HG02943 (cell line): Measurements from ENCODE around the gene SLC1A7.

Experiments
- ATAC-seq: cut with Tn5 transposase; IDR thresholded peaks from one replicate; pipeline ENCODE4 v1.9.1; 2021; ENCODE audit warnings: mild to moderate bottlenecking, low read depth, moderate library complexity; ENCODE audit not compliant: unreplicated experiment

The SLC1A7 gene

DNA sequence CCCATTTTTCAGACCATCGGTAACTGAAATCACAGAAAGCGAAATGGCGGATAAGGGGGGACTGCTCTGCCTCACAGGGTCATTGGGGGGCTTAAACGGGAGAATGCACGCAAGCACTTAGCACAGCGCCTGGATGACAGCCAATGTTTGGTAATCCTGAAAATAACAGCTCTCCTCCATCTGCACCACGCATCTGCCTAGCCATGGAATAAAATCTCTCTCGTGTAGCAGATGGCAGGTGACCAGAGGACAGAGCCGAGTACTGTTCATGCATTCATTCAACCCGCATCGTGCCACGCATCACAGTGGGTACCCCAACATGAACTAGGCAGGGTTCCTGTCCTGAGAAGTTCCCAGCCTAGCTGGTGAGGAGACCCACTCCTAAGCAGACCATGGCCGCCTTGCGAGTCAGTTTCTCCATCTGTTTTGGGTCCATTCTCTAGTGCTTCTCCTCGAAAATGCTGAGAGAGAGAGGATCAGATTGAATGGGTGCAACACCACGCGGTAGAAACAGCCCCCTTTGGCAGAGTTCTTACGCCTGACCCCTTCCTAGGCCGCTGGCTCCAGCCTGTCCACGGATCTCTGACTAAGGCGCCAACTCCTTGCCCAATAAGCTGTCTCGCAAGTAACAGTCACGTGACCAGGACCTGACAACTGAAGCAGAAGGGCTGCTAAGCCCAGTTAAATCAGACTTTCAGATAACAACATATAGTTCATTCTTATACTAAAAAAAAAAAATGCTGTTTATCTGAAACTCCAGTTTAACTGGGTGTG, 7.3 kb downstream of the SLC1A7 start:
- no peak for ATAC-seq

DNA sequence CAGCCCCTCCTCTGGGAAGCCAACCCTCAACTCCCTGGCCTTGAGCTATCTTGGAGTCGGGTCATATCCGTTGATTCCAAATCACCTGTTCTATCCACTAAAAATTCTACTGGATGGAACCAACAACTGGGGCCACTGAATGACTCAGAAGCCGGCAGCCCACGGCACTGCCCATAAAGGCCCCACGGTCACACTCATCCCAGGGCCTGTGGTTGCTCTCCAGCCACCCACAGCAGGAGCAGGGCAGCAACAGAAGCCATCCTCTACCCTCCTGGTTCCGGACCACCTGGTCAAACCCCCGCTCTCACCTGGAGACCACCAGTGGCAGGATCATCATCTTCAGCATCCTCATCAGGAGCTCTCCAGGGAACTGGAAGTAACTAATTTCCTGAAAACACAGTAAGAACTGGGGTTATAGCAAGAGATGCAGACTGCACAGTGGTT, 8.4 kb downstream of the SLC1A7 start:
- no peak for ATAC-seq

DNA sequence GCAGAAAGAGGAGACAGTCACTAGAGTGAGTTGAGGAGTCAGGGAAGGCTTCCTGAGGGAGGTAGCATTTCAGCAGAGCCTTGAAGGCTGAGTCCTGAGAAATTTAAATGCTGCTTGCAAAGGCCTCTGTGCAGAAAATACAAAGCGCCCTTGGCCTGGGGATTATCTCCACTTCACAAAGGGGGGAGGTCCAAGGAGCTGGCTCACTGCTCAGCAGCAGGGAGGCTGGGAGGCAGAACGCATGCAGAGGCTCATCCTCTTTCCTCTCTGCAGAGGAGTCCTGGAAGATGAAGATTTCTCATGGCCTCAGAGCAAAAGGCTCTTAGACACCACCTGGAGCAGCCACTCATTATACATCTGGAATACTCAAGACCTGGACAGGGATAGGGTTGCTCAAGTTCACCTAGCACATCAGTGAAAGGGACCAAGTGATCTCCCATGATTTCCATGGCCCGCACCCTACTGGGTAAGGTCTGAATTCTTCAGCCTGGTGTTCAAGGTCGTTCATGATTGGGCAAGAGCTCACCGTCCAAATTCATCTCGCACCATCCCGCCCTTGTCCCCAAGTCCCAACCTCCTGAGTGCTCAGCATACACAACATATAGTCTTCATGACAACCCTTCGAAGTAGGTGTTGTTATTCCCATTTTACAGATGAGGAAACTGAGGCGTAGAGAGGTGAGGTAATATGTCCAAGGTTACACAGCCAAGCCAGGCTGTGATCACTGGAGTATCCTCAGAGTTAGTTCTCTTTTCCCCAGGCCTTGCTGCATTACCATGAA, 9.0 kb downstream of the SLC1A7 start:
- ATAC-seq: no peak

DNA sequence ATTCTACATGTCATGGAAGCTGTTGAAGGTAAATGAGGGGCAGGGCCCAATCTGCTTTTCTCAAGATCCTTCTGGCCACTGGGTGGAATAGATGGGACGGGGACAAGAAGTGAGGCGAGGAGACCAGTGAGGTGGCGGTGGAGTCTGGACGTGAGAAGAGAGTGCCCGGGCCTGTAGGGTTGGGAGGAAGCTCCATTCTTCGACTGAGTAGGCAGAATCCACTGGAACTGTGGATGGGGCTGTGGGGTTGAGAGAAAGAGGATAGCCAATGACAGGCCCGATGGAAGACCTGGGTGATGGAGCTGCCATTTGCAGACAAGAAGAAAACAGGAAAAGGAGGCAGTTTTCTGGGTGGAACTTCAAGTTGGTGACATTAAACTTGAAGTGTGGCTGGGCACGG, 10.3 kb downstream of the SLC1A7 start:
- ATAC-seq: no peak

DNA sequence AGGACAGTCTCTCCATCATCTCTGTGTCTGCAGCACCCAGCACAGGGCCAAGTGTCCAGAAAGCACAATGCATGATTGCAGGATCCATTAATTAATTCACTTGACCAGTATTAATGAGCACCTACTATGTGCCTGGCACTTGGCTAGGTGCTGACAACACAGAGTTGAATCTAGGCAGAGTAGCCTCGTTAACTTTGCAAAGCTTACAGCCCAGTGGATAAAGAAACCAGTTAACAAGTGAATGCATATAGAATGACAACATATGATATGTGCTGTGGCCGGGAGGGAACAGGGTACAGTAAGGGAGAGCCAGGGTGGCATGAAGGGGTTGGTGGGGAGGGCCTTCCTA, 10.9 kb downstream of the SLC1A7 start:
- no peak for ATAC-seq

DNA sequence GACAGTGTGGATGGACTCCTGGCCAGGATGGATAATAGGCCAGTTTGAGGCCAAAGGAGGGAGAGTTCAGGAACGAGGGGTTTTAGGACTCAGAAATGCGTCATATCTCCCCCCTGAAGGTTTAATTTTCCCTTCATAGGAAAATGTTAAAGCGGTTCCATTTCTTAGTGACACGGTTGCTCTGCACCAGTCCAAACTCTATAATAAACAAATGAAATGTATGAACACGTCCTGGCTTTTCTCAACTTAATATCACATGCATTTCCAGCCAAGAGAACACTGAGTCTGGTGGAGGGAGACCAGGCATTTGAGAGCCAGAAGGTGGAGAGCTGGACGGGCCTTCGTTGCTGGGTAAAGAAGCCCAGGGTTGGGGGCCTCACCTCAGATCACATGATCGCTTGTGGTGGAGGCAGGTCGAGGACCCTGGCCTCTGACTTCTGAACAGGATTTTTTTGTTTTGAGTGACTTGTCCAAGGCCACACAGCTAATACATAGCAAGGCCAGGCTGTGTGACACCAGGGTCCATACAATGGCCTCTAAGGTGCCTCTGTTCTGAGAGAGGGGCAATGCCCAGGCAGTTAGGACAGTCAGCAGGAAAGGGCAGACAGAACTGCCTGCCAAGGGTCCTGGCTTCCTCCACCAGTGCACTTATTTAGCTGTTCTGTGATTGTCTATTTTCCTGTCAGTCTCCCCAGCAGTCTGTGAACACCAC, 11.4 kb downstream of the SLC1A7 start:
- no peak for ATAC-seq

DNA sequence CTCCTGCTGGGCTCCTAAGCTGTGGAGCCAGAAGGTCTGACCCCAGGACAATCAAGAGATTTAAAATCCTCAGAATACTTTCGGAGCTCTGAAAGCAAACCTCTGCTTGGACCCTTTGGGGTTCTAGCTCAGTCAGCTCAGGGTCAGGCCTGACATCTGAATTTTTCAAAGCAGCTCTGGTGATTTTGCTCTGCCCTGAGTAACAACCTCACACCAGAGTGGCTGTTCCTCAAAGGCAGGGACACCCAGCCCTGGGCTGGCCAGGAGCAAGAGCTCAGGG, 11.9 kb downstream of the SLC1A7 start:
- ATAC-seq: no peak

DNA sequence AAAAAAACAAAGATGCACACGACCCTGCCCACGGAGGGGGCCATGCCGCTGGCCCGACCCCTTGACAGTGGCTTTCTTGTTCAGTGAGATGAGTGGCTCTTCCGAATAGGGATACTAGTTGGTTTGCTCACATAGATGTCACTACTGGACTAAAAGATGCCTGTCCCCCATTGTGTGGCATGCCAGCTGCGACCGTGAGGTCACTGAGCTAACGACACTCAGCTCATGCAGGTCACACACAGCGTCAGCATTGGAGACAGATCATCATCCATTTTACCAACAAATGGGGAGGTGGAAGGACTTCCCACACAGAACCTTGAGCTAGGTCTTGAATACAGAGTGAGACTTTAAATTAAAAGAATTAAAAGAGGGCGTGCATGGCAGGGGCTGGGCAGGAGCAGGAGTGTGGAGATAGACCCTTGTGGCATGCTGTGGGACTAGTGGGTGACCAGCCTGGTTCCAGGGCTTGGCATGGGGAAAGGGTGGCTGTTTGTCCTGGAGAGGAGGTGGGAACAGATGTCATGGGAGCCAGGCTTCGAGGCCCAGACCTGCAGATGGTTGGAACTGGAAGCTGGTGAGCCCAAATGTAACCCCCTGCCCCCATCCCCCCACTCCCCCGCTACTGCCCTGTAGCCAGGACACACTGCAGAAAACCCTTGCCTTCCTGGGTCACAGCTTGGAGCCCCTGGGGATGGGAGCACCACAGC, 12.4 kb downstream of the SLC1A7 start:
- no peak for ATAC-seq

DNA sequence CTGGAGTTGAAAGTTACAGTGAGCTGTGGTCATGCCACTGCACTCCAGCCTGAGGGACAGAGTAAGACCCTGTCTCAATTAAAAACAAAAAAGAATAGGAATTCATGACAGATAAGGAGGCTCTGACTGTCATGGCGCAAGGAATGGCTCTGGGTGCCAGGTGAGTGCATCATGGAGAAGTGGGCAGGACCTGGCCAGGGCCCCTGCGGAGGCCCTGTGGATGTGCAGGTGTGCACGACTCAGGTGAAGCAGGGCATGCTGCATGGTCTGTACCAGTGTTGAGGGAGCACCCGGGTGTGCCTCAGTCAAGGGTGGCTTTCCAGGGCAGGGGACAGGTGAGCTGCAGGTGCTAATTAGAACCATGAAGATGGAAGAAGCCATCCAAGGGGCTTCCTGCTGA, 14.0 kb downstream of the SLC1A7 start:
- no peak for ATAC-seq

DNA sequence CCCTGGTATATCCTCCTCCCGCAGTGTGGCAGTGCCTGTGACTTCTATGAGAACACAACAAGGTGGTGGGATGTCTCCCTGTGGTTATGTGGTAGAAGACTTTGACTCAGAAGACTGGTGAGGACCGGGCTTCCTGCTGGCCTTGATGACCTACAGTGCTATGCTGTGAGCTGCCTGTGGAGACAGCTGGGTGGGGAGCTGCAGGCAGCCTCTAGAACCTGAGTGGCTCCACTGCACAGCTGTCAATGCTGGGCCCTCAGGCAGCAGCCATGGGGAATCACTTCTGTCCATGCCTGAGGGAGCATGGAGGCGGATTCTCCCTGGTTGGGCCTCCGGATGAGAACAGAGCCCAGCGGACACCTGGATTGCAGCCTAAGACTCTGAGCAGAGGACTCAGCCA, 14.9 kb downstream of the SLC1A7 start:
- ATAC-seq: no peak

DNA sequence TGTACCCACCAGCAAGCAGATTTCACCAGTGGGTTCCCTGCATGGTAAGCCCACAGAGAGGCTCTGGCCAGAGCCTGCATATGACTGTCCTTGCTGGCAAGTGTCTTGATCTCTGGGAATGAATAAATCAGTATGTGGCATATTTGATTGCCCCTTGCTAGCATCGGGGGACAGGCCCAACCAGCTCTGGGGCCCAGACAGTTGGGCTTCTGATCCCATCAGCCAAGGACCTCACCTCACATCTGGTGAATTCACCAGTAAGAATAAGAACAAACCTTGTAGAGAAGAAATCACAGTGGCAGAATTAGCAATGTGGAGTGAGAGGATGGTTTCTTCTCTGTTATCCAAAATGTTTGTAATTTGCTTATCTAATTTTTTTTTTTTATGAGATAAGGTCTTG, 15.9 kb downstream of the SLC1A7 start:
- no peak for ATAC-seq

DNA sequence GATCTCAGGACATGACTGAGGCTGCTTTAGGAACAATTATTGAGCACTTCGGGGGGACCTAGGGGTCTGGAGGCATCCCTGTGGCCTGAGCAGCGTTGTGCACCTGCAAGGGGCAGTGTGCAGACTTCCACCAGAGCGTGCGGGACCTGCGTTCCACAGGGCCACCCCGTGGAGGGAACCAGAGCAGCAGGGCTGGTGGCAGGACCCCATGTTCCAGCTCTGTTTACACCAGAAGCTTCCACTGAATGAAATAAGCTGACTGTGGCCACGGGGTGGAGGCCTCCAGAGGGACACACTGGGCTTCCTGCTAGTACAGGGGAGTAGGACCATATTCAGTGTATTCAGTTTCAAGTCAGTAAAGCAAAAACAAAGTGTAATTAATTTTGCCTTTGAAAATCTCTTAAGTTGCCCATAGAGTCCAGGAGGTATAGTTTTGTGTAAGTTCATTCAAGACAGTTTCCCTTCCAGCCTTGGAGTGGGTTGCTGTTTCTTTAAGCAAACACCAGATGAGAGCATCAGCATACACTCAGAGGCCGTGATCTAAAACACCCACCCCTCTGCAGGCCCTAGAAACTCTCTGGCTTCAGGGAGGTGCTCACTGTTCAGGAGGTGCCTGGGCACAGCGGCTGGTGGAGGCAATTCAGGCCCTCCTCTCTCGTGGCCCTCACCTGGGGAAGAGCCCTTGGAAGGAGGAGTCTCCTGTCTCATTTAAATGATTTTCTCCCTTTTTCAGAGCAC, 16.6 kb downstream of the SLC1A7 start:
- ATAC-seq: no peak

DNA sequence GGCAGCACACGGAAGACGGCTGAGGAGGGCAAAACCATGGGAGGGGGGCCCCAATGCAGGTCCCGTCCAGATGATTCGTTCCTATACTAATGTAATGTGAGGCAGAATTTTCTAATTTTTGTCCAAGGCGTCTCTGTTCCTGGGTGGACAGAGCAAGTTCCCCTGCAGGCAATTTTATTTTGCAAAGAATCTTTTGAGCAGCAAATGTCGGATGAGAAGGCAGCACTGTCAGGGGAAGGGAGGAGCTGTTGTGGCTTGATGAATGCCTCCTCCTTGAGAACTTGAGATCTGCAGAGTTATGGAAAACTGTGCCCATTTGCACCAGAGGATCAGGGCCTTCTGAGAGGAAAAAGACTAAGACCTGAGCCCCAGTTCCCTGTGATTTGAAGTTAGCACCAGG, 17.3 kb downstream of the SLC1A7 start:
- ATAC-seq: no peak

DNA sequence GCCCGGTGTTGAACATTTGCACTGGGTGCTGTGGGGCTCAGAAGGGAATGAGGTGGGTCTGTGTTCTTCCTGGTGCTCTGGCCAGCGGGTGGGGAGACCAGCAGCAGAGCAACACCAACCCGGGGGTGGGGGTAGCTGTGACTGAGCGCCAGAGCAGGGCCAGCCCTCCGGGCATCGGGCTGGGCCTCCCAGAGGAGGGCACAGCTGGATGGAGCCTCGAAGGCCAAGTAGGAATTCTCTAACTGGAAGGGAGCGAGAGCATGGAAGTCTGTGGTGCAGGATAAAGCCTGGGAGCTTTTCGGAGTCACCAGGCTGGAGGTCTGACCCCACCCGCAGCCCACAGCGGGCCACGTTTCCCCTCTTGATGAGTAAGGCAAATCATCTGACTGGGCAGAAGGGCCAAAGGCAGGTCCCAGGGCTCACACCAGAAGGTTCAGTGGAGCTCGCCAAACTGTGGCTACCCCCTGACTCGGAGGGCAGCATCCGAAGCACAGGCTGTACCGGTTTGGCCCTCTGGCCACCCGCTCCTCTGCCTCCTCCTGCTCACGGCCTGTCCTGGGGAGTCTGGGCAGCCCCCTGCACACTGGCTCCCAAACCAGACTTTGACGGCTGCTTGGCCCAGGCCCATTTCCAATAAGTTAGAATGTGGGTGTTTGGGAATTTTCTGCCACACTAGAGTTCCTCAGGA, 18.8 kb downstream of the SLC1A7 start:
- ATAC-seq: no peak

DNA sequence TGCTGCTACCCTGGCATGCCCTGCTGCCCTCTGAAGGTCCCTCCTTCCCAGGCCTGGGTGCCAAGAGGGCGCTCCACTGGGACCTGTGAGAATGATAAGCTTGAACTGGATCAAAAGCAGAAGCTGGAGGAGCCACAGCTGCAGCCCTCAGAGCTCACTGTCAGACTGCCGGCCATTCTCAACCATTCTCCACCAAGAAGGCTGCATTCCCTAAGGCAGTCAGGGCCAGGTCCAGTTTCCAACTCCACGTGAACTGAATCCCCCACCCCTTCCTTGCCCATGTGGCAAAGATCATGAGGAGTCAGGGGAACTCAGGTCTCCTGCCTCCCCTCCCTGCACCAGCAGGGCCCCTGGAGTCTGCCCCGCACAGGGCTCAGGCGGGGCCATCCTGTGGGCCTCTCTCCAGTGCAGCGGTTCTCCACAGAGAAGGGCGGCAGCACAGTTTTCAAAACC, 19.5 kb downstream of the SLC1A7 start:
- no peak for ATAC-seq

DNA sequence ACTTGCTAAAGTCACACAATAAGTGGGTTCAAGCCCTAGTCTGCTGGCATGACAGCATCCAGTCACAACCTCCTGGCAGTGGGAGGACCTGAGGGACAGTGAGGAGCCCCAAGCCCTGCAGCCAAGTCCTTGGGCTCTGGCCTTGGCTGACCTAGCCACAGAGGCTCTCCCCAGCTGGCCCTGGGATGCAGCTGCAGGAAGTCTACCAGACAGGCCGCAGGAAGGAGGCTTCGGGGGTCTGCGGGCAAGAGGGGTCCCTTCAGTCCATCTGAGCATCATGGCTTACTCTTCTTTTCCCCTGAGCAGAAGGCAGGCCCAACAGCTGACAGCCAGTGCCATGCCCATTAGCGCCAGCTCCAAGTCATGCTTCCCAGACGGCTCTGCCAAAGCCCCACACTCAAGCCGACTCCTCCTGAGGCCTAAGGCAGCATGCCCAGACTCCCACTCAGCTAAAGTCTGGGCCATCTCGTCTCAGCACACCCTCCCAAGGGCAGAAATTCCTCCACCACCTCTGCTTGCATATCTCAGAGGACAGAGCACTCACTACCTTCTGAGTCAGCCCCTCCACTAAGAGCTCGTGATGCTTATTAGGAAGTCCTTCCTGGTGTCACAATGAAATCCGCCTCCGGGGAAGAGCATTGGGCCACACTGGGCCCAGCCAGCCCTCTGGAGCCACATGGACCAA, 20.1 kb downstream of the SLC1A7 start:
- ATAC-seq: no peak

DNA sequence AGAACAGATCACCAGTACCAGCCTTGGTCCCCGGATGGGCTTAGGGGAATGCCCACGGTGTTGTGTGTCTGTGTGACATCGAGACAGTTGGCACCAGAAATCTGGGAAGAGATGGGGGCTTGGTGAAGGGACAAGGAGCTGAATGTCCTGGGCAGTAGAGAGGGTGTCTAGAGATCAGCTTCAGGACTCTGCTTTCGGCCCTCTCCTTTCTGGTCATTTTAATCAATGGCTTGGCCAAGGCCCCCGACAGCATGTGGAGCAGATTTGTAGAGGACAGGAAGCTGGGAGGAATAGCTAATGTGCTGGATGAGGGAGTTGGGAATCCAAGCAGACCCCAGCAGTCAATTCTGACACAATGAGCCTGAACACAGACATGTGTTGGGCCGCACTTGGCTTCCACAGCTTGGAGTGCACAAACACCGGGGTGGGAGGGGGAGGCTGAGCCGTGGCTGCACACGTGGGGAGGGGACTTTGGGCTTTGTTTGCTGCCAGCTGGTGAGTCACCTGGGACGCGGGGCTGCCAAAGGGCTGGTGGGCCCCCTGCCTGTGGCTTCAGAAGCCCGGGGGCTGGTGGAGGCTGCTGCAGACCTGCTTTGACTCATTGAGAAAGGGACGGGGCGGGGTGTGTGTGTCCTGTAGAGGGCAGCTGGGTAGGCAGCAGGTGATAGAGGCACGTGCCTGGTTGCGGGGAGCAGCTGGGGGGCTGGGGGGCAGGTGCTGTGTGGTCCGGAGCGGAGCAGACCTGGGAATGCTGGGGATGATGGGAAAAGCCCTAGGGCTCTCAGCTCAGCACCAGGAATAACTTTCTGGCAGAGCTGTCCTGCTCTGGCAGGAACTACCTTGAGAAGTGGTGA, 20.9 kb downstream of the SLC1A7 start:
- ATAC-seq: no peak

DNA sequence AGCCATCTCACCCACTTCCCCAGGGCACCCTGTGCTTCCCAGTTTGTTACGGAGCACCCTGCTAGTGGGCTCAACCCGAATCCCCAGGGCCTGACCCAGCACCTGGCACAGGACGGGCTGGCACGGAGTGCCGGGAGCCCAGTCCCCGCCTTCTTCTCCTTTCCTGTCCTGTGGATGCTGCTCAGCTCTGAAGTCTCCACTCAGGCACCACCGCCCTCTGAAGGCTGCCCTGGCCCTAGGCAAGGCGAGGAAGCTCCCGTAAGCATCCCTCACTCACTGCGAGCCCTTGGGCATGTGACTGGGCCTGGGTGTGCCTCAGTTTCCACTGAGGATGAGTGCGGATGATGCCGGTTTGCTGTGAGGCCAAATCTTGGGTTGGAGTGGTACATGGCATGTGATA, 21.8 kb downstream of the SLC1A7 start:
- ATAC-seq: no peak
